ENCODE results near the gene XPNPEP2.

The XPNPEP2 gene

GRCh38 chrX:129790146-129790545 lies 51.4 kb downstream of the XPNPEP2 start:
- no CpG with 5 or more reads among the region's 3 CpGs for WGBS, 2 experiments (ENCODE audit: insufficient coverage in 2 of 2)

GRCh38 chrX:129790808-129791207 lies 52.0 kb downstream of the XPNPEP2 start:
- WGBS, 2 experiments (ENCODE audit: insufficient coverage in 2 of 2): 100% methylated on average over 5 of the region's 9 CpGs; no CpG with 5 or more reads in 1 of the 2 experiments
- Histone ChIP-seq H3K27ac (ENCODE audit: low read depth, low read length, severe bottlenecking) (no peak overlapping the region), H3K4me3 (ENCODE audit: extremely low read depth, insufficient read depth, low read length, poor library complexity, severe bottlenecking) (no peak overlapping the region), H3K4me1 (ENCODE audit: control insufficient read depth, insufficient read depth, low read length, poor library complexity, severe bottlenecking) (no peaks in the 10 kb centered on the region), H3K36me3 (ENCODE audit: control insufficient read depth, insufficient read depth, low read length) (no peaks in the 10 kb centered on the region), H3K9me3 (ENCODE audit: control insufficient read depth, low read length) (no peaks in the 10 kb centered on the region)

More at GRCh38 chrX:129790146-129790545, 51.4 kb downstream of the XPNPEP2 start:
- H3K4me1 ChIP-seq (ENCODE audit: control insufficient read depth, insufficient read depth, low read length, poor library complexity, severe bottlenecking): no peaks in the 10 kb centered on the region
- H3K36me3 ChIP-seq (ENCODE audit: control insufficient read depth, insufficient read depth, low read length): no peaks in the 10 kb centered on the region
- H3K4me3 ChIP-seq (ENCODE audit: extremely low read depth, insufficient read depth, low read length, poor library complexity, severe bottlenecking): no peak overlapping the region
- H3K9me3 ChIP-seq (ENCODE audit: control insufficient read depth, low read length): no peaks in the 10 kb centered on the region
- no peak overlapping the region for H3K27ac ChIP-seq (ENCODE audit: low read depth, low read length, severe bottlenecking)

- H3K4me3 ChIP-seq (ENCODE audit: extremely low read depth, insufficient read depth, low read length, poor library complexity, severe bottlenecking): no peak overlapping the region
- H3K9me3 ChIP-seq (ENCODE audit: control insufficient read depth, low read length): no peaks in the 10 kb centered on the region
- 60 to 100% methylated on average over 1 to 6 of the region's 8 CpGs for WGBS, 2 experiments (ENCODE audit: insufficient coverage in 2 of 2)
Observed at GRCh38 chrX:129791336-129791735, 52.6 kb downstream of the XPNPEP2 start.

GRCh38 chrX:129791961-129792570 lies 53.3 kb downstream of the XPNPEP2 start:
- no peak overlapping the region for H3K4me3 ChIP-seq (ENCODE audit: extremely low read depth, insufficient read depth, low read length, poor library complexity, severe bottlenecking)
- H3K36me3 ChIP-seq (ENCODE audit: control insufficient read depth, insufficient read depth, low read length): no peaks in the 10 kb centered on the region
- H3K27ac ChIP-seq (ENCODE audit: low read depth, low read length, severe bottlenecking): no peak overlapping the region
- no peaks in the 10 kb centered on the region for H3K9me3 ChIP-seq (ENCODE audit: control insufficient read depth, low read length)
- 94% methylated on average over 8 of the region's 11 CpGs; no CpG with 5 or more reads in 1 of the 2 experiments for WGBS, 2 experiments (ENCODE audit: insufficient coverage in 2 of 2)
- H3K4me1 ChIP-seq (ENCODE audit: control insufficient read depth, insufficient read depth, low read length, poor library complexity, severe bottlenecking): no peaks in the 10 kb centered on the region

More at GRCh38 chrX:129791336-129791735, 52.6 kb downstream of the XPNPEP2 start:
- Histone ChIP-seq H3K36me3 (ENCODE audit: control insufficient read depth, insufficient read depth, low read length) (no peaks in the 10 kb centered on the region), H3K27ac (ENCODE audit: low read depth, low read length, severe bottlenecking) (no peak overlapping the region), H3K4me1 (ENCODE audit: control insufficient read depth, insufficient read depth, low read length, poor library complexity, severe bottlenecking) (no peaks in the 10 kb centered on the region)

- Histone ChIP-seq H3K9me3 (ENCODE audit: control insufficient read depth, low read length) (no peaks in the 10 kb centered on the region), H3K4me1 (ENCODE audit: control insufficient read depth, insufficient read depth, low read length, poor library complexity, severe bottlenecking) (no peaks in the 10 kb centered on the region), H3K27ac (ENCODE audit: low read depth, low read length, severe bottlenecking) (no peak overlapping the region), H3K4me3 (ENCODE audit: extremely low read depth, insufficient read depth, low read length, poor library complexity, severe bottlenecking) (no peak overlapping the region), H3K36me3 (ENCODE audit: control insufficient read depth, insufficient read depth, low read length) (no peaks in the 10 kb centered on the region)
- 98 to 100% methylated on average over 2 to 8 of the region's 18 CpGs for WGBS, 2 experiments (ENCODE audit: insufficient coverage in 2 of 2)
Observed at GRCh38 chrX:129792586-129793291, 54.0 kb downstream of the XPNPEP2 start.

GRCh38 chrX:129793604-129794191 lies 54.9 kb downstream of the XPNPEP2 start:
- Histone ChIP-seq H3K9me3 (ENCODE audit: control insufficient read depth, low read length) (no peaks in the 10 kb centered on the region), H3K27ac (ENCODE audit: low read depth, low read length, severe bottlenecking) (no peak overlapping the region), H3K4me1 (ENCODE audit: control insufficient read depth, insufficient read depth, low read length, poor library complexity, severe bottlenecking) (no peaks in the 10 kb centered on the region), H3K4me3 (ENCODE audit: extremely low read depth, insufficient read depth, low read length, poor library complexity, severe bottlenecking) (no peak overlapping the region), H3K36me3 (ENCODE audit: control insufficient read depth, insufficient read depth, low read length) (no peaks in the 10 kb centered on the region)
- WGBS, 2 experiments (ENCODE audit: insufficient coverage in 2 of 2): 97% methylated on average over 11 of the region's 20 CpGs; no CpG with 5 or more reads in 1 of the 2 experiments

GRCh38 chrX:129795584-129795983 lies 56.8 kb downstream of the XPNPEP2 start:
- no peaks in the 10 kb centered on the region for H3K4me1 ChIP-seq (ENCODE audit: control insufficient read depth, insufficient read depth, low read length, poor library complexity, severe bottlenecking)
- H3K9me3 ChIP-seq (ENCODE audit: control insufficient read depth, low read length): no peaks in the 10 kb centered on the region
- H3K36me3 ChIP-seq (ENCODE audit: control insufficient read depth, insufficient read depth, low read length): peaks cover 12% of the 10 kb centered on the region
- no peak overlapping the region for H3K27ac ChIP-seq (ENCODE audit: low read depth, low read length, severe bottlenecking)
- H3K4me3 ChIP-seq (ENCODE audit: extremely low read depth, insufficient read depth, low read length, poor library complexity, severe bottlenecking): no peak overlapping the region
- WGBS, 2 experiments (ENCODE audit: insufficient coverage in 2 of 2): no CpG with 5 or more reads among the region's 1 CpG

GRCh38 chrX:129797251-129797906 lies 58.6 kb downstream of the XPNPEP2 start:
- WGBS, 2 experiments (ENCODE audit: insufficient coverage in 2 of 2): 92 to 94% methylated on average over 2 to 3 of the region's 4 CpGs
- H3K36me3 ChIP-seq (ENCODE audit: control insufficient read depth, insufficient read depth, low read length): peaks cover 20% of the 10 kb centered on the region
- no peak overlapping the region for H3K27ac ChIP-seq (ENCODE audit: low read depth, low read length, severe bottlenecking)

GRCh38 chrX:129798456-129798855 lies 59.7 kb downstream of the XPNPEP2 start:
- WGBS, 2 experiments (ENCODE audit: insufficient coverage in 2 of 2): 100% methylated on average over 3 of the region's 3 CpGs; no CpG with 5 or more reads in 1 of the 2 experiments
- Histone ChIP-seq H3K4me1 (ENCODE audit: control insufficient read depth, insufficient read depth, low read length, poor library complexity, severe bottlenecking) (no peaks in the 10 kb centered on the region), H3K36me3 (ENCODE audit: control insufficient read depth, insufficient read depth, low read length) (peaks cover 23% of the 10 kb centered on the region), H3K9me3 (ENCODE audit: control insufficient read depth, low read length) (no peaks in the 10 kb centered on the region), H3K4me3 (ENCODE audit: extremely low read depth, insufficient read depth, low read length, poor library complexity, severe bottlenecking) (no peak overlapping the region), H3K27ac (ENCODE audit: low read depth, low read length, severe bottlenecking) (no peak overlapping the region)

More at GRCh38 chrX:129797251-129797906, 58.6 kb downstream of the XPNPEP2 start:
- H3K4me3 ChIP-seq (ENCODE audit: extremely low read depth, insufficient read depth, low read length, poor library complexity, severe bottlenecking): no peak overlapping the region
- no peaks in the 10 kb centered on the region for H3K9me3 ChIP-seq (ENCODE audit: control insufficient read depth, low read length)
- H3K4me1 ChIP-seq (ENCODE audit: control insufficient read depth, insufficient read depth, low read length, poor library complexity, severe bottlenecking): no peaks in the 10 kb centered on the region

- no peak overlapping the region for H3K27ac ChIP-seq (ENCODE audit: low read depth, low read length, severe bottlenecking)
- no CpG with 5 or more reads among the region's 5 CpGs for WGBS, 2 experiments (ENCODE audit: insufficient coverage in 2 of 2)
- no peaks in the 10 kb centered on the region for H3K4me1 ChIP-seq (ENCODE audit: control insufficient read depth, insufficient read depth, low read length, poor library complexity, severe bottlenecking)
- no peak overlapping the region for H3K4me3 ChIP-seq (ENCODE audit: extremely low read depth, insufficient read depth, low read length, poor library complexity, severe bottlenecking)
- peaks cover 23% of the 10 kb centered on the region for H3K36me3 ChIP-seq (ENCODE audit: control insufficient read depth, insufficient read depth, low read length)
- no peaks in the 10 kb centered on the region for H3K9me3 ChIP-seq (ENCODE audit: control insufficient read depth, low read length)
Observed at GRCh38 chrX:129798888-129799287, 60.1 kb downstream of the XPNPEP2 start.
